ENCODE measurements around the gene CCDC142. TPM values are rescaled to one million over a fixed set of nuclear protein-coding genes. Genes with fewer than 3 reads are reported as not detected.

The CCDC142 gene
- total RNA-seq = 10 to 100 TPM; 10.2 to 12.4 TPM
- 7.2 TPM for polyA plus RNA-seq (2013, experiment 1 of 2)
- 10.6 TPM for polyA plus RNA-seq (2013, experiment 2 of 2)
- 12.3 to 77.8 (median 29.7) reads per million in 172 experiments for total RNA-seq

GRCh38 chr2:74482801-74483674, at the start of gene CCDC142, which contains the start of gene TTC31:
TSS of gene CCDC142 (minus strand) at chr2:74482998. CDS start at chr2:74482837, 161 bp downstream.
TSS of gene TTC31 (plus strand) at chr2:74483081. CDS start at chr2:74483096, 15 bp downstream.
- H3K27me3 Mint-ChIP-seq = no peaks in the 10 kb centered on the region
- intact Hi-C loops (cut with DNase I, micrococcal nuclease) = loop anchor here (1.0 to 5.0 kb wide), 9 partner anchors 11 to 394 kb away; partner anchors contain the start of genes INO80B (in 2 of the 2), MRPL53 (in 2 of the 2), AUP1 (in 1 of the 2) and C2orf81 (in 1 of the 2)
- Histone ChIP-seq H3K4me3 (ENCODE audit: low read length) (peak within 1 kb of the TSS; percentile 77), H3K27me3 (ENCODE audit: control insufficient read depth in 1 of 2, insufficient read depth in 2 of 2, low read length in 2 of 2) (no peaks in the 10 kb centered on the region), H3K27ac (ENCODE audit: low read depth in 1 of 2, low read length in 2 of 2) (peak within 1 kb of the TSS; percentile 93 to 94), H3K4me1 (ENCODE audit: insufficient read depth, low read length) (peaks cover 31% of the 10 kb centered on the region), H3K9me3 (ENCODE audit: control insufficient read depth in 1 of 2, insufficient read depth in 1 of 2, low read length in 2 of 2) (no peaks in the 10 kb centered on the region), H3K36me3 (ENCODE audit: insufficient read depth, low read length) (peaks cover 24% of the 10 kb centered on the region)
- DNase-seq = peak; percentile 87 to 96 (median 91)
- POLR2A ChIA-PET = interaction anchor here (0.7 to 6.9 kb wide), 20 partner anchors 11 to 654 kb away, joined by 3 to 169 read pairs (median 8); partner anchors contain the start of genes AUP1, C2orf81, DQX1 and HTRA2
- peak; percentile 94 for ATAC-seq (ENCODE audit: poor library complexity)
- H3K4me1 Mint-ChIP-seq (ENCODE audit: low read depth) = peaks cover 26% of the 10 kb centered on the region
- peak within 1 kb of the TSS; percentile 99 for H3K4me3 Mint-ChIP-seq
- H3K27ac Mint-ChIP-seq = peak within 1 kb of the TSS; percentile 97
- peaks cover 54% of the 10 kb centered on the region for H3K36me3 Mint-ChIP-seq (ENCODE audit: low read depth)
- H3K9me3 Mint-ChIP-seq = no peaks in the 10 kb centered on the region
- CTCF ChIA-PET = interaction anchor here (0.6 to 4.6 kb wide), 21 partner anchors 8 to 1249 kb away, joined by 3 to 61 read pairs (median 5); partner anchors contain the start of genes AUP1, C2orf81, CCT7 and HTRA2
- TF ChIP-seq, protein P1, sequence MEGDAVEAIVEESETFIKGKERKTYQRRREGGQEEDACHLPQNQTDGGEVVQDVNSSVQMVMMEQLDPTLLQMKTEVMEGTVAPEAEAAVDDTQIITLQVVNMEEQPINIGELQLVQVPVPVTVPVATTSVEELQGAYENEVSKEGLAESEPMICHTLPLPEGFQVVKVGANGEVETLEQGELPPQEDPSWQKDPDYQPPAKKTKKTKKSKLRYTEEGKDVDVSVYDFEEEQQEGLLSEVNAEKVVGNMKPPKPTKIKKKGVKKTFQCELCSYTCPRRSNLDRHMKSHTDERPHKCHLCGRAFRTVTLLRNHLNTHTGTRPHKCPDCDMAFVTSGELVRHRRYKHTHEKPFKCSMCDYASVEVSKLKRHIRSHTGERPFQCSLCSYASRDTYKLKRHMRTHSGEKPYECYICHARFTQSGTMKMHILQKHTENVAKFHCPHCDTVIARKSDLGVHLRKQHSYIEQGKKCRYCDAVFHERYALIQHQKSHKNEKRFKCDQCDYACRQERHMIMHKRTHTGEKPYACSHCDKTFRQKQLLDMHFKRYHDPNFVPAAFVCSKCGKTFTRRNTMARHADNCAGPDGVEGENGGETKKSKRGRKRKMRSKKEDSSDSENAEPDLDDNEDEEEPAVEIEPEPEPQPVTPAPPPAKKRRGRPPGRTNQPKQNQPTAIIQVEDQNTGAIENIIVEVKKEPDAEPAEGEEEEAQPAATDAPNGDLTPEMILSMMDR (IDR thresholded peaks at IDR 0.05) = peak; percentile 85

DNA sequence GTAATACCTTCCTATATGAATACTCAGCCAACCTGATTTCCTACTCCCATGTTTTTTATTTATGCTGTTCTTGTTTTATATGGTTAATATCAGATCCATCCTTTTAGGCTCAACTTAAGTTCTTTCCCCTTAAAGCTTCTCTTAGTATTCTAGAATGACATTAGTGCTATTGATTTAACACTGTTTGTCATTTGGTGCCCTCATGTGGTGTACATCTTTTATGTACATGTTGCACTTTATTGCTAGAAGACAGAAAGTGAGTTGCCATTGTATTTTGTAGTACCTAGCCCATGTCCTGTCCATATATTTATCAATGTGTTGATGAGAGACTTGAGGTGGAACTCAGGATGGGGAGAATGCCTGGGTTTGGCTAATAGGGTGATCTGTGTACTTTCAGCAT, 49.4 kb upstream of the CCDC142 start:
- peak overlapping the region; percentile 20 for H3K27ac Mint-ChIP-seq
- no peaks in the 10 kb centered on the region for H3K27me3 Mint-ChIP-seq
- TF ChIP-seq, protein P1 (IDR thresholded peaks at IDR 0.05) = peak; percentile 56
- H3K36me3 Mint-ChIP-seq (ENCODE audit: low read depth) = peaks cover 35% of the 10 kb centered on the region
- ATAC-seq (ENCODE audit: poor library complexity) = no peak
- peak overlapping the region; percentile 74 for H3K4me3 Mint-ChIP-seq
- H3K36me3 ChIP-seq (ENCODE audit: insufficient read depth, low read length) = peaks cover 25% of the 10 kb centered on the region
- peaks cover 36% of the 10 kb centered on the region for H3K4me1 Mint-ChIP-seq (ENCODE audit: low read depth)
- no peaks in the 10 kb centered on the region for H3K27me3 ChIP-seq (ENCODE audit: control insufficient read depth in 1 of 2, insufficient read depth in 2 of 2, low read length in 2 of 2)
- no peaks in the 10 kb centered on the region for H3K9me3 Mint-ChIP-seq
- peaks cover 30% of the 10 kb centered on the region for H3K4me1 ChIP-seq (ENCODE audit: insufficient read depth, low read length)
- ChIA-PET CTCF (interaction anchor here (0.7 to 4.6 kb wide), 11 partner anchors 22 to 282 kb away, joined by 3 to 34 read pairs (median 4); partner anchors contain the start of genes CCDC142, INO80B, LBX2 and TTC31), POLR2A (interaction anchor here (0.6 to 3.8 kb wide), 10 partner anchors 15 to 354 kb away, joined by 3 to 27 read pairs (median 3); partner anchors contain the start of genes C2orf81, CCDC142, MOB1A and PCGF1)
- no peaks in the 10 kb centered on the region for H3K9me3 ChIP-seq (ENCODE audit: control insufficient read depth in 1 of 2, insufficient read depth in 1 of 2, low read length in 2 of 2)
- peak in 3 of 14 experiments; percentile 67 to 73 (median 70) for DNase-seq
- no peak overlapping the region for H3K4me3 ChIP-seq (ENCODE audit: low read length)
- no peak overlapping the region for H3K27ac ChIP-seq (ENCODE audit: low read depth in 1 of 2, low read length in 2 of 2)
- intact Hi-C loops (cut with DNase I, micrococcal nuclease) = loop anchor here (1.0 to 10.0 kb wide), 5 partner anchors 49 to 707 kb away; partner anchors contain the start of genes TTC31 (in 2 of the 2) and STAMBP (in 1 of the 2)

DNA sequence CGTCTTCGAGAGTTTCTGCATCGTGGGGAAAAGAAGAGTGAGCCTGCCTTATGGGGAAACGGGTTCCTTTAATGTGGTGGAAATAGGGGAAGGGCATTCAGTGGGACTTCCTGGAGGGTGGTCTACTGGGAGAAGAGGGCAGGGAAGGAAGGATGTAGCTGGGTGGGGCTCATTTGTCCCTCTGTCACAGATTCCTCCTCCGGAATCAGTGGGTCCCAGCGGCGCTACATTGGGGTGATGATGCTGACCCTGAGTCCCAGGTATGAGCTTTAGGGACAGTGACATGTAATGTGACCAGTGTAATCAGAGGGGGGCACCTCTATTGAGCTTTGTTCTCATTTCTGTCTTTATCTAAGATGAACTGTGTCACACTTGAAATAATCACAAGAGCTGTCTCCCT, 48.9 kb upstream of the CCDC142 start:
- peak overlapping the region; percentile 20 for H3K27ac Mint-ChIP-seq
- H3K4me1 ChIP-seq (ENCODE audit: insufficient read depth, low read length) = peaks cover 32% of the 10 kb centered on the region
- H3K4me3 Mint-ChIP-seq = peak overlapping the region; percentile 74

More for the DNA sequence above, 48.9 kb upstream of the CCDC142 start:
- Histone ChIP-seq H3K27ac (ENCODE audit: low read depth in 1 of 2, low read length in 2 of 2) (no peak overlapping the region), H3K36me3 (ENCODE audit: insufficient read depth, low read length) (peaks cover 31% of the 10 kb centered on the region), H3K4me3 (ENCODE audit: low read length) (no peak overlapping the region), H3K9me3 (ENCODE audit: control insufficient read depth in 1 of 2, insufficient read depth in 1 of 2, low read length in 2 of 2) (peaks cover 0 to 3% of the 10 kb centered on the region in 2 experiments), H3K27me3 (ENCODE audit: control insufficient read depth in 1 of 2, insufficient read depth in 2 of 2, low read length in 2 of 2) (no peaks in the 10 kb centered on the region)
- Mint-ChIP-seq H3K36me3 (ENCODE audit: low read depth) (peaks cover 40% of the 10 kb centered on the region), H3K27me3 (no peaks in the 10 kb centered on the region), H3K4me1 (ENCODE audit: low read depth) (peaks cover 36% of the 10 kb centered on the region), H3K9me3 (no peaks in the 10 kb centered on the region)
- TF ChIP-seq, protein P1 (IDR thresholded peaks at IDR 0.05) = no peak
- no peak for ATAC-seq (ENCODE audit: poor library complexity)
- intact Hi-C loops (cut with DNase I, micrococcal nuclease) = loop anchor here (1.0 to 10.0 kb wide), 6 partner anchors 48 to 707 kb away; partner anchors contain the start of genes TTC31 (in 2 of the 2) and STAMBP (in 1 of the 2)
- CTCF ChIA-PET = interaction anchor here (0.7 to 4.6 kb wide), 12 partner anchors 15 to 282 kb away, joined by 3 to 34 read pairs (median 4); partner anchors contain the start of genes CCDC142, INO80B, LBX2 and TTC31
- POLR2A ChIA-PET = interaction anchor here (0.6 to 3.8 kb wide), 11 partner anchors 14 to 353 kb away, joined by 3 to 27 read pairs (median 3); partner anchors contain the start of genes C2orf81, CCDC142, MOB1A and PCGF1
- no peak for DNase-seq

Measured in CD4-positive, alpha-beta T cell (primary cell).